ENCODE measurements around the gene MYRF.

MYRF gene

GRCh38 chr11:61762223-61762615, 9.8 kb downstream of the MYRF start:
- DNase-seq, result no peak

- no peak for DNase-seq
Observed at GRCh38 chr11:61762798-61763197, 10.4 kb downstream of the MYRF start.

GRCh38 chr11:61763930-61764605, 11.6 kb downstream of the MYRF start:
- DNase-seq, result no peak

GRCh38 chr11:61764606-61765260, 12.3 kb downstream of the MYRF start:
- no peak for DNase-seq

GRCh38 chr11:61765550-61766253, 13.3 kb downstream of the MYRF start:
- DNase-seq, result no peak

GRCh38 chr11:61766353-61766841, 14.0 kb downstream of the MYRF start:
- no peak for DNase-seq

GRCh38 chr11:61768376-61769076, 16.1 kb downstream of the MYRF start:
- DNase-seq, result no peak

GRCh38 chr11:61769169-61769920, 16.9 kb downstream of the MYRF start:
- DNase-seq, result no peak

- no peak for DNase-seq
Observed at GRCh38 chr11:61769946-61770683, 17.7 kb downstream of the MYRF start.

GRCh38 chr11:61771195-61771894, 18.9 kb downstream of the MYRF start:
- no peak for DNase-seq

GRCh38 chr11:61771985-61772455, 19.6 kb downstream of the MYRF start:
- DNase-seq, result no peak

- DNase-seq, result no peak
Observed at GRCh38 chr11:61773356-61773755, 20.9 kb downstream of the MYRF start.

- DNase-seq, result no peak
Observed at GRCh38 chr11:61773809-61774208, 21.4 kb downstream of the MYRF start.

- DNase-seq, result no peak
Observed at GRCh38 chr11:61774411-61774810, 22.0 kb downstream of the MYRF start.

GRCh38 chr11:61775106-61775505, 22.7 kb downstream of the MYRF start:
- no peak for DNase-seq

- DNase-seq, result no peak
Observed at GRCh38 chr11:61775606-61776554, 23.4 kb downstream of the MYRF start.

- DNase-seq, result no peak
Observed at GRCh38 chr11:61776561-61777075, 24.2 kb downstream of the MYRF start.

GRCh38 chr11:61777234-61778090, 25.0 kb downstream of the MYRF start:
- DNase-seq, result peak in 1 of 2 experiments; percentile 1
